GM12878 (cell line): ENCODE data around the gene BCOR. TPM values are rescaled to one million over a fixed set of nuclear protein-coding genes. Genes with fewer than 3 reads are reported as not detected.

Experiments
- ATAC-seq: fragments of 200-7000 bp; cut with Tn5 transposase; 3 replicates; pipeline ENCODE4 v1.9.1; 2020; ENCODE audit warnings: mild to moderate bottlenecking, moderate library complexity
- BruUV-seq: library from RNA; stranded (reverse); fragments of 400-500 nt; replicated peaks from 2 replicates; lab custom pipeline; 2021; lab: Mats Ljungman, UMichigan
- CTCF ChIA-PET: fragments of 300-600 bp; sonication (Branson Sonifier 250); formaldehyde crosslinking; extraction: SDS; loops from one replicate; lab custom pipeline; 2021; ENCODE audit warnings: inconsistent platforms; lab: Yijun Ruan, JAX
- POLR2A ChIA-PET: fragments of 350-600 bp; formaldehyde crosslinking; extraction: SDS; loops from one replicate; lab custom pipeline; 2021; ENCODE audit warnings: inconsistent platforms; lab: Charles Lee
- RAD21 ChIA-PET: fragments of 300-600 bp; sonication (Branson Sonifier 250); formaldehyde crosslinking; loops from one replicate; lab custom pipeline; 2023; ENCODE audit warnings: antibody characterized with exemption; ENCODE audit not compliant: unreplicated experiment; lab: Charles Lee
- SMC1A ChIA-PET: fragments of 300-600 bp; sonication (Branson Sonifier 250); formaldehyde crosslinking; loops from one replicate; lab custom pipeline; 2023; ENCODE audit not compliant: unreplicated experiment, uncharacterized antibody; lab: Charles Lee
- DNase-seq: peaks from one replicate; pipeline ENCODE4 v3.0.0-alpha.2; 2011; ENCODE audit warnings: low read depth, low spot score
- FAIRE-seq: peaks from 3 replicates; lab custom pipeline; 2011; peaks lifted over from hg19 to GRCh38; lab: Jason Lieb, UNC
- H2AFZ ChIP-seq: 2 replicates; pipeline ENCODE4 v1.6.0; 2011; ENCODE audit warnings: low read depth, low read length, control low read depth; ENCODE audit not compliant: control insufficient read depth
- H3K27ac ChIP-seq: 2 replicates; pipeline ENCODE4 v1.5.1; 2011; ENCODE audit warnings: control low read depth; ENCODE audit not compliant: control insufficient read depth, insufficient read depth
- H3K27me3 ChIP-seq, 2 experiments: replicated peaks in 1 of 2; 2 replicates each; pipeline versions ENCODE4 v1.6.0 to v1.6.1; 2011; ENCODE audit warnings: low read length in 1 of 2; ENCODE audit not compliant: control insufficient read depth in 2 of 2, insufficient read depth in 2 of 2
- H3K36me3 ChIP-seq, 2 experiments: 2 replicates each; pipeline ENCODE4 v1.5.1; 2011; ENCODE audit warnings: low read length in 1 of 2; ENCODE audit not compliant: control insufficient read depth in 2 of 2, insufficient read depth in 2 of 2
- H3K4me1 ChIP-seq: 2 replicates; pipeline ENCODE4 v1.6.1; 2011; ENCODE audit warnings: mild to moderate bottlenecking, low read length, moderate library complexity, mixed read lengths; ENCODE audit not compliant: control insufficient read depth, insufficient read depth
- H3K4me2 ChIP-seq: 2 replicates; pipeline ENCODE4 v1.6.0; 2011; ENCODE audit warnings: control low read depth; ENCODE audit not compliant: control insufficient read depth, insufficient read depth
- H3K4me3 ChIP-seq: fragments of 200-600 bp; sonication (generic); 2 replicates; pipeline ENCODE4 v1.5.1; 2016
- H3K79me2 ChIP-seq: 2 replicates; pipeline ENCODE4 v1.6.0; 2011; ENCODE audit warnings: low read length; ENCODE audit not compliant: control insufficient read depth, insufficient read depth
- H3K9ac ChIP-seq: 2 replicates; pipeline ENCODE4 v1.8.0; 2011; ENCODE audit warnings: low read length, control low read depth, mixed read lengths; ENCODE audit not compliant: control insufficient read depth, insufficient read depth
- H3K9me3 ChIP-seq: replicated peaks from 3 replicates; pipeline ENCODE4 v1.5.1; 2011; ENCODE audit warnings: mild to moderate bottlenecking, low read length; ENCODE audit not compliant: control insufficient read depth, insufficient read depth
- H4K20me1 ChIP-seq: 2 replicates; pipeline ENCODE4 v1.6.0; 2011; ENCODE audit not compliant: control insufficient read depth, insufficient read depth
- ASH2L ChIP-seq: fragments of 300-600, 200-600 bp; sonication (generic); IDR thresholded peaks from 2 replicates; pipeline ENCODE4 v1.6.1; 2017; ENCODE audit warnings: low read depth, mild to moderate bottlenecking, borderline replicate concordance
- CHD1 ChIP-seq: IDR thresholded peaks from 2 replicates; pipeline ENCODE4 v1.6.1; 2012; ENCODE audit warnings: low read depth, low read length, improper control_type of control experiment
- CREB1 ChIP-seq: IDR thresholded peaks from 2 replicates; pipeline ENCODE4 v1.6.1; 2012; ENCODE audit warnings: low read depth, mild to moderate bottlenecking, inconsistent platforms
- CUX1 ChIP-seq: IDR thresholded peaks from 2 replicates; pipeline ENCODE4 v1.6.1; 2012; ENCODE audit warnings: improper control_type of control experiment, low read depth, low read length; ENCODE audit not compliant: insufficient replicate concordance
- E2F4 ChIP-seq: IDR thresholded peaks from 2 replicates; pipeline ENCODE4 v1.6.1; 2012; ENCODE audit warnings: low read depth, low read length, improper control_type of control experiment
- EED ChIP-seq: sonication (generic); IDR thresholded peaks from 2 replicates; pipeline ENCODE4 v1.6.1; 2016; ENCODE audit warnings: antibody characterized with exemption, low read depth
- EGR1 ChIP-seq, 2 experiments: IDR thresholded peaks; 1 replicate in 1 of 2; 2 replicates in 1 of 2; pipeline ENCODE4 v1.6.1; 2011 to 2012; ENCODE audit warnings: low read depth in 2 of 2, low read length in 2 of 2, borderline replicate concordance in 1 of 2, mild to moderate bottlenecking in 1 of 2, moderate library complexity in 1 of 2
- HDAC2 ChIP-seq: fragments of 200-600 bp; sonication (generic); IDR thresholded peaks from 2 replicates; pipeline ENCODE4 v1.6.1; 2017
- RELB ChIP-seq: fragments of 450-650 bp; IDR thresholded peaks from 2 replicates; pipeline ENCODE4 v1.6.1; 2017; ENCODE audit warnings: low read depth, mild to moderate bottlenecking, moderate library complexity
- SIN3A ChIP-seq: IDR thresholded peaks from 2 replicates; pipeline ENCODE4 v1.6.1; 2012; ENCODE audit warnings: low read depth, low read length, improper control_type of control experiment
- USF1 ChIP-seq: IDR thresholded peaks from 2 replicates; pipeline ENCODE4 v1.6.1; 2011; ENCODE audit warnings: borderline replicate concordance, low read depth, mild to moderate bottlenecking, moderate library complexity, mixed read lengths, low read length; ENCODE audit not compliant: insufficient read depth; ENCODE audit errors: extremely low read length
- WGBS: methylation state at CpG from one replicate; pipeline ENCODE4 v1.1.6; 2016; ENCODE audit warnings: low lambda C conversion rate; ENCODE audit not compliant: insufficient replicate concordance, insufficient coverage; ENCODE audit errors: missing lambda C conversion rate; 5-methylcytosine and 5-hydroxymethylcytosine counted together
- in situ Hi-C: fragments of 300-500 bp; cut with MboI; formaldehyde crosslinking; loops from 9 replicates; pipeline ENCODE4 v1.14.3; 2018; ENCODE audit warnings: mixed read lengths
- intact Hi-C: fragments of 100-400 bp; cut with micrococcal nuclease; formaldehyde crosslinking; loops from one replicate; pipeline ENCODE4 v1.14.2; 2022; ENCODE audit not compliant: unreplicated experiment
- polyA plus RNA-seq, 11 experiments: library from polyadenylated mRNA; depleted of rRNA in 4 of 11; unstranded in 6 of 11; stranded (reverse) in 5 of 11; fragments of >200 nt; fragmentation: Nextera tagmentation in 4 of 11; fragmentation: Illumina TruSeq in 1 of 11; extraction: Ambion mirVana in 4 of 11; extraction: Trizol in 1 of 11; gene quantifications; 1 replicate in 1 of 11; 2 replicates in 10 of 11; pipeline versions ENCODE4 v1.2.1 to v1.2.3, GENCODE V29; 2011 to 2016; ENCODE audit warnings: inconsistent platforms in 2 of 11, missing spikeins in 2 of 11, low read depth in 1 of 11
- total RNA-seq, 4 experiments: library from RNA; depleted of rRNA in 3 of 4; stranded (reverse); fragments of >200 nt in 3 of 4; fragmentation: Illumina TruSeq in 1 of 4; extraction: Trizol in 1 of 4; gene quantifications; 2 replicates each; pipeline versions ENCODE4 v1.2.1 to v1.2.3, GENCODE V29; 2013 to 2021

BCOR gene
- total and polyA plus RNA-seq, 10 of the 15 experiments (the other 5 are each of a cell fraction or from before 2014, with no cell fraction given) = 5.1 to 16.4 (median 10.1) TPM

- peaks cover 4% of the 10 kb centered on the region for H3K79me2 ChIP-seq
- no peaks in the 10 kb centered on the region; the same call in 2 of the 3 replicates for H3K9me3 ChIP-seq
- BruUV-seq = no TSS peak
- H3K4me2 ChIP-seq = no peak overlapping the region
- POLR2A ChIA-PET = interaction anchor here (0.6 kb wide), 2 partner anchors 31 to 72 kb away, joined by 3 to 10 read pairs; no protein-coding TSS in a partner anchor
- H3K4me3 ChIP-seq = no peak overlapping the region
- H4K20me1 ChIP-seq = no peaks in the 10 kb centered on the region
- intact Hi-C loops = no loop called here
- H2AFZ ChIP-seq = no peak overlapping the region
- CTCF ChIA-PET = interaction anchor here (0.7 kb wide), 1 partner anchor 239 kb away, joined by 3 read pairs; no protein-coding TSS in a partner anchor
- FAIRE-seq = no peak
- RAD21 ChIA-PET = no interaction called here
- H3K9ac ChIP-seq = no peak overlapping the region
- ATAC-seq = no peak
- in situ Hi-C loops = no loop called here
- DNase-seq = no peak
- H3K27me3 ChIP-seq = no peaks in the 10 kb centered on the region; a peak in 1 of 4 replicates
- SMC1A ChIA-PET = interaction anchor here (0.5 kb wide), 1 partner anchor 757 kb away, joined by 3 read pairs; no protein-coding TSS in a partner anchor
- WGBS = 68% methylated on average over 56 of the region's 65 CpGs
- peaks cover 15% of the 10 kb centered on the region; the same call in 1 of the 2 replicates for H3K4me1 ChIP-seq
- H3K36me3 ChIP-seq = no peaks in the 10 kb centered on the region
- no peak overlapping the region for H3K27ac ChIP-seq
- TF ChIP-seq SIN3A (no peak), CREB1 (no peak), ASH2L (no peak), RELB (no peak), CHD1 (no peak), EED (no peak), CUX1 (no peak), EGR1 (IDR thresholded peaks at IDR 0.05; ENCODE audit: borderline replicate concordance in 1 of 2, low read depth in 2 of 2, low read length in 2 of 2) (no peak), USF1 (no peak), HDAC2 (no peak), E2F4 (no peak)
Measured at GRCh38 chrX:40102393-40103381, 4.9 kb upstream of the BCOR start.
